HG02885 (cell line): ENCODE results near the gene IFT27.
"Not testable (repeated sequence)": the region's sequence is repeated elsewhere in the genome, so short reads cannot be mapped to it uniquely, and the experiment has no call there.

ENCODE experiments used
- ATAC-seq: cut with Tn5 transposase; IDR thresholded peaks from one replicate; pipeline ENCODE4 v1.9.1; 2021; ENCODE audit warnings: mild to moderate bottlenecking; ENCODE audit not compliant: unreplicated experiment, poor library complexity

IFT27 gene

DNA sequence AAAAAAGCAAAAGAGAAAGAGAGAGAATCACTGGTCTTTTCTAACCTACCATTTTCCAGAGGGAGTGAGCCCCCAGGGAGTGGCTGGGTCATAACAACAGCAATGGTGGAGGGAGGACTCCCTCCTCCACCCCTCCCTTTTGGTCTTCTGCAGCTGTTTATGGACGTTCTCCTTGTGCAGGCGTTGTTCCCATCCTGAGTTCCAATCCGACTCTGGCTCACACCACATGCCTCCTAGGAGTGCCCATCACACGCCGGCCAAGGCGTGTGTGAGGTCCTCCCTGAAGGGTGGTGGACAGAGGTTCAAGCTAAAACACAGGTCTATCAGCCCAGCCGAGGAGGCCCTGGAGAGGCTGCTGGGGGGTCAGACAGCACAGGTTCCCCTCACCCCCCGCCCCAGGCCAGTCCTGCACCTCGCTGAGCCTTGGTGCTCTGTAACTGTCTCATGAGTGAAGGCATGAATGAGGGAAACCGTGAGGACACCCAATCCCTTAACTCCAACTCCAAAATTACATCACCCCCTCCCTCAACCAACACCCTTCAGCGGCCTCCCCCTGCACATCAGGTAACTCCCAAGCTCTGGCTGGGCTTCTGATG, 29.4 kb downstream of the IFT27 start:
- ATAC-seq = no peak

DNA sequence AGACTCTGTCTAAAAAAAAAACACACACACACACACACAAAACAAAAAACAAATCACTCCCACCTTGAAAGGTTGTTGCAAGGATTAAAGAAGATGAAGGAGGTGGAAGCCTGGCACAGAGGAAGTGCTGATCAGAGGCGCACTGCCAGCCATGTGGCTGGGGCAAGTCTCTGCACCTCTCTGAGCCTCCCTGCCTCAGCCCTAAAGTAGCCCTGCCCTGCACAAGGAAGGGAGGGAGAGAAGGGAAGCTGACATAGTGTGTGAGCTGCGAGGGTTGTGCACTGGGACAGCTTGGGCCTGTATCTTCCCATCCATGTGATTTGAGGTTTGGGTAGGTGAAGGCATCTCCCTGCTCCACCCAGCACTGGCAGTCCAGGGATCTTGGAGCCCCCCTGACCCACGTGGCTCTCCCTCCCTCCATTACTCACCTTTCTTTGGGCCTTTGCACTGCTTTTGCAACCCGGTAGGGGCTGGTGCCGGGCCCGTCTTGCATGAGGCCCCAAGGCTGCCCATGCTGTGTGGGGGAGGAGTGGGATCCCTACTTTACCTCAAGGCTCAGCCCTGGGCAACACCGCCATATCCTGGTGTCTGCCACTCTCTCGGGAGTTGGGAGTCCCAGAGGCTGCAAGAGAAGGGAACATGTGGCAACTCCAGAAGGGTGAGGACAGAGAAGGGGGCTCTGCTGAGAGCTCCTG, 30.5 kb downstream of the IFT27 start:
- ATAC-seq = no peak

DNA sequence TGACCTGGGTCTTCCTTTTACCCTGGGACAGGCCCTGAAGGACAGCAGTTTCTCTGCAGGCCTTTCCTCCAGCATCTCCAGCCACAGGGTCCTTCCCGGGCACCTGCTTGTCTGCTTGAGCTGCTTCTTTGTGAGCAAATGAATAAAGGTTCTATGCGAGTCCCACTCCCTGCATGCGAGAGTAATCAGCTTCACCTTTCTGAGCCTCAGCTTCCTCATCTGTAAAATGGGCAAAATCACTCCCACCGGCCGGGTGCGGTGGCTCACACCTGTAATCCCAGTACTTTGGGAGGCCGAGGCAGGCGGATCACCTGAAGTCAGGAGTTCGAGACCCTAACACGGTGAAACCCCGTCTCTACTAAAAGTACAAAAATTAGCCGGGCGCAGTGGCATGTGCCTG, 31.1 kb downstream of the IFT27 start:
- no peak for ATAC-seq

DNA sequence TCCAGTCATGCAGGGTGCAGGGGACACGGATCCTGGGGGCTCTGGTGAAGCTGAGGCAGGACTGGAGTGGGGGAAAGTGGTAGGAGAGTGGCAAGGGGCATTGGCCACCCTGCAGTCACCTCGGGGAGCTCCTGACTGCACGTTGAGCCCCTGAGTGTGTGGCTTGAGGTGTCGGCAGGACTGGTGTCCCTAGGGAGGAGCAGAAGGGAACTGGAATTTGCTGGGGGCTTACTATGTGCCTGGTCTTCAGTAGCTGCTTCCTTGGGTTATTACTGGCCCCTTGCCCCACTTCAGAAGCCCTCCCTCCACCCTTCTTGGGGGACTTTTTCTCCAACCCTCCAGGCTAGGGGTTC, 31.5 kb downstream of the IFT27 start:
- ATAC-seq = no peak

DNA sequence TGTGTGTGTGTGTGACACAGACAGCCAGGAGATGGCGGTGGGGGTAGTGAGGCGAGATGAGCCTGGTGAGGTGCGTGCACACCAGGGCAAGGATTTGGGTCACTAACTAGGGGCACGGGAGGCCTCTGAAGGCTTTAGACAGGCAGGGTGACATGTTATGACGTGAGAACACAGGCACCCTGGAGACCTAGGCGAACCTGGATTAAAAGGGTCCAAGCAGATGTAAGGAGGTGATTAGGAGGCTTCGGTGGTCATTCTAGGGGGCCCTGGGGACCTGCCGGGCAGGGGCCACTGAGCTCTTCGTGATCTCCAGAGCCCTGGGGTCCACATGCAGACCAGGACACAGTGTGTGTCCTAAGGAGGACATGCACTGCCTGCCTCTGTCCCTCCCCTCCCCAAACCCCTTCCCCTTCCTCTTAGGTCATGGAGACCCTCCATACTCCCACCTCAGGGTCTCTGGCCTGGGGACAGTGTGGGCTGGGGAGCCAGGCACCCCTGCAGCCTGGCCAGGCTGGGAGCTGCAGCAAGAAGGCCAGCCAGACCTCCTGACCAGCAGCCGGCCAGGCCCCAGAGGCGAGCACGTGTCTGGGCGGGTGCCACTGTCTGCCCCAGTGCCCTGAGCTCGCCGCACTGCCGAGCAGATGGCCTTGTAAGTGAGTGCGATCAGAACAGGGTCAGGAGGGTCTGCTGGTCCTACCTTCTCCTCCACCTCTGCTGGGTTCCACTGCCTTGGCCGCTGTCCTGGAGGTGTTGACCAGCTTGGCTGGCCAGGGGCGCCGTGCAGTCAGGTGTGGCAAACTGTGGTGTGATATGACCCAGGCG, 32.1 kb downstream of the IFT27 start:
- ATAC-seq = no peak

DNA sequence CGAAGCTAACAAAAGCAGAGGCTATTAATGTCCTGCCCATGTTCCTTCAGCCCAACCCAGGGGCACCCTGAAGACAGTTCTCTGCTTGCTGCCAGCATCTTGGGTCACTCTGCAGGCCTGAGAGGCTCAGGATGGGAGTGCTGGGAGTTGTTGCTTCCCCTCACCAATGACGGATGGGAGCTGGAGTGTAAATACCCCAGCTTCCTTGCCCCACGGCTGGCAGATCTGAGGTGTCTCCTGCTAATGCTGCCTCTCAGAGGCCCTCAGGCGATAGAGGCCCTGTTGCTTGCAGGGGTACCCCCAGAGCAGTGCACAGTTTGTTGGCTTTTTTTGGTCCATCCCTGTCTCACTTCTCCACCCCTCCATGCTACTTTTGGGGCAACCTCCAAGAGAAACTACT, 32.9 kb downstream of the IFT27 start:
- no peak for ATAC-seq

DNA sequence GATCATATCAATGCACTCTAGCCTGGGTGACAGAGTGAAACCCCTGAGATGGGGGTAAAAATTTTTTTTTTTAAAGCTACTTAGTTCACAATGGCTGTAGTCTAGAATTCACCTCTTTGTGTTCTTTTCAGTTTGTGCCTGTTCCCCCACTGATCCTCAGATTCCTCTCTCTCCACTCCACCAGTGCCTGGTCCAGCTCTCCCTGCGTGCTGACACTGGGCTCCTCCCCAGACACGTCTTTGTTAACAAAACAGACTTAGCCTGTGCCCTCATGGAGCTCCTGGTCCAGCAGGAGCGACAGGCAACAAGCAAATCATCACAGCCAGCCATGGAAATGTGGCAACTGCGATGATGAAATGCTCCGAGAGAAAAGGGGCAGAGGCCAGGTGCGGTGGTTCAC, 34.0 kb downstream of the IFT27 start:
- ATAC-seq = no peak

DNA sequence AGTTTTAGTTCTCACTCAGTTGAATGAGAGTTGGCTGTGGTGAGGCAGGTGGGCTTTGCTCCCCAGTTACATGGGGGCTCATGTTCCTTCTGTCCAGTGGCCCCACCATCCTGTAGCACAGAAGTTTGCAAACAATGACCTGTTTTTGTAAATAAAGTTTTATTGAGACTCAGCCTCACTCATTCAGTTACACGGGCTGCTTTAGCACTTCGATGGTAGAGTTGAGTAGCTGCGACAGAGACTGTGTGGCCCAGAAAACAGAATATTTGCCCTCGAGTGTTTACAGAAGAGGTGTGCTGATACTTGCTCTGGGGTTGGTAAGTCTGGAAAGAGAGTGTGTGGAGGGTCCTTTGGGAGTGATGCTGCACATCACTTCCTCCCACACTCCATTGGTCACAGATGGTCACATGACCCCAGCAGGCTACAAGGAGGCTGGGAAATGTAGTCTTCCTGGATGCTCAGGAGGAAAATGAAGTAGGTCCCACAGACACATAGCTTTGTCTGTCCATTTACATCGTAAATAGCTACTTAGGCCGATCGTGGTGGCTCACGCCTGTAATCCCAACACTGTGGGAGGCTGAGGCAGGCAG, 34.6 kb downstream of the IFT27 start:
- no peak for ATAC-seq

DNA sequence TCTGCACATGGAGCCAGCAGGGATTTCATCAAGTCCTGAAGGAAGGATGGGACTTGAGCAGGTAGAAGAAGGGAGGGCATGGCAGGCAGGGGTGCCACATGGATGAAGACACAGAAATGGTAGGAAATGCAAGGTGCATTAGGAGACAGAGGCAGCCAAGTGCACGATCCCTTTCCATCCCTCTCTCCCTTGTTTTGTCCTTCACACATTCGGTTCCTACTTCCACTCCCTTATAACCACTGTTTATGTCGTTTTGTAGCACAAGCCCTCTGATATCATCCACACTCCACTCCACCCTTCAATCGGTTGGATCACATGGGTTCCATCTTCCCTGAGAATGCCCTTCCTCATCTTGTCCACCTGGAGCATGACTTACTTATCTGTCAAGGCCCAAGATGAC, 35.2 kb downstream of the IFT27 start:
- ATAC-seq = no peak

DNA sequence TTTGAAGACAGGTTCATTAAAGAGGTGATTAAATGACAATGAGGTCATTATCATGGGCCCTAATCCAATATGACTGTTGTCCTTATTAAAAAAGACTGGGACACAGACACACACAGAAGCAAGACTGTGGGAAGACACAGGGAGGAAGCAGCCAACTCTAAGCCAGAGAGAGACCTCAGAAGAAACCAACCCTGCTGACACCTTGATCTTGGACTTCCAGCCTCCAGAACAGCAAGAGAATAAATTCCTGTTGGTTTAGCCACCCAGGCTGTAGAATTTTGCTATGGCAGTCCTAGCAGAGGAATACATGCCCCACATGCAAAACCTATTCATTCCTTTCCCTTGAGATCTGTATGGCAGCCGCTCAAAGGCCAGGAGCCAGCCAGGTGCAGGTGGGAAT, 36.7 kb downstream of the IFT27 start:
- no peak for ATAC-seq

DNA sequence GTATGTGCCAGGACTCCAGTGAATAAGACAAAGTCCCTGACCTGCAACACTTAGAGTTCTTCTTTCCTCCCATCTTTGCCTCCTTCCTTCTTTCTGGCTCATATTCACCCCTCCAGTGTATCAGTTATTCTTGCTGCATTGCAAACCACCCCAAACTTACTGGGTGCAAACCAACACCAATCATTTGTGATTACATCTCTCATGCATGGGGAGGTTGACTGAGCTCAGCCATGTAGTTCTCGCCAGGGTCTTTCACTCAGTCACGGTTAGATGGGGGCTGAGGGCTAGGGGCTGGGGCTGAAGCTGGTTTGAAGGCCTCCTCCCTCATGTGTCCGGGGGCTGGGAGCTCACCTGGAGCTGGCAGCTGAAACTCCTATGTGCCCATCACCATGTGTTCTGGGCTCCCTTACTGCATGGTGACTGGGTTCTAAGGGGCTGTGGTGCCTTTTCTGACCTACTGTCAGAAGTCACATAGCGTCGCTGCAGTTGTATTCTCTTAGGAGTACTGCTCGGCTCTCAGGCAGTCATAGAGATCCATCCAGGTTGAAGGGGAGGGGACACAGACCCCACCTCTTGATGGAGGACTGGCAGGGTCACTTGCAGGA, 37.4 kb downstream of the IFT27 start:
- ATAC-seq = no peak

DNA sequence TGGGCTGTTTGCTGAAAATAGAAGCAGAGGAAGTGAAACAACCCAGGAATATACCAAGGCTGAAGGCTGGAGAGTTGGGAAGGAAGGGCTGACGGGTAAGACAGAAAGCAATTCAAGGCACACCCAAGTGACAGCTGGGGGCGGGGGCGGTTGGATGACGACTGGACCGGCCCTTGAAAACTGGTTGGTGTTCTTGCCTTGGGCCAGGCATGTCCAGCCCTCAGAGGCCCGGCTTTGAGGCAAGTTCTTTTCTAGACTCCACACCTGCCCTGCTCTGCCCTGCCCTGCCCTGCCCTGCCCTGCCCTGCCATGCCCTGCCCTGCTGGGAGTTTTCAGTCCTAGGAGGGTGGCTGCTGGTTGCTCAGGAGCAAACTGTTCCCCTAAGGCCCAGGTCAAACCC, 38.1 kb downstream of the IFT27 start:
- ATAC-seq = no peak

DNA sequence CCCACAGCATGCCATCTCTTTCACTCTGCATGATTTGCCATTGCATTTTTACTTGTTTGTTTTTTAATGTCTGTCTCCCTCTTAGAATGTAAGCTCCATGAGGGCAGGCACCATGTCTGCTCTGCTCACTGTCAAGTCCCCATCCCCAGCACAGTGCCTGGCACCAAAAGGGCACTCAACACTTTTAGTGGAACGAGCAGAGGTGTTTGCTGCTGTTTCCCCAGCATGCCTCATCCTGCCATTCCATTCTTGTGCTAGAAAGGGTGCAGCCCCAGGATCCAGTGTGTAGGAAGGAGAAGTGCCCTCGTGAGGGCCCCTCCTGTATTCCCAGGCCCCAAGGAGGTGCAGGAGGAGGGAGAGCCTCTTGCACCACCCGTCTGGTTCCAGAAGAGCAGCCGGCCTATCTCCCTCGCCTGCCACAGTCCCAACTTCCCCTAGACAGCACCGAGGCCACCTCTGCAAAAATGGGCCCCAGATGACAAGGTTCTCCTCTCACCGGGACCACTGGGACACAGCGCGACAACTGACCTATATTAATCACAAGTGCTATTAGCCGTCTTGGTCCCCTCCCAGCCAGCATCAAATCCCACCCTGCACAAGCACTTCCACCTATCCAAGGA, 39.1 kb downstream of the IFT27 start:
- ATAC-seq = no peak

DNA sequence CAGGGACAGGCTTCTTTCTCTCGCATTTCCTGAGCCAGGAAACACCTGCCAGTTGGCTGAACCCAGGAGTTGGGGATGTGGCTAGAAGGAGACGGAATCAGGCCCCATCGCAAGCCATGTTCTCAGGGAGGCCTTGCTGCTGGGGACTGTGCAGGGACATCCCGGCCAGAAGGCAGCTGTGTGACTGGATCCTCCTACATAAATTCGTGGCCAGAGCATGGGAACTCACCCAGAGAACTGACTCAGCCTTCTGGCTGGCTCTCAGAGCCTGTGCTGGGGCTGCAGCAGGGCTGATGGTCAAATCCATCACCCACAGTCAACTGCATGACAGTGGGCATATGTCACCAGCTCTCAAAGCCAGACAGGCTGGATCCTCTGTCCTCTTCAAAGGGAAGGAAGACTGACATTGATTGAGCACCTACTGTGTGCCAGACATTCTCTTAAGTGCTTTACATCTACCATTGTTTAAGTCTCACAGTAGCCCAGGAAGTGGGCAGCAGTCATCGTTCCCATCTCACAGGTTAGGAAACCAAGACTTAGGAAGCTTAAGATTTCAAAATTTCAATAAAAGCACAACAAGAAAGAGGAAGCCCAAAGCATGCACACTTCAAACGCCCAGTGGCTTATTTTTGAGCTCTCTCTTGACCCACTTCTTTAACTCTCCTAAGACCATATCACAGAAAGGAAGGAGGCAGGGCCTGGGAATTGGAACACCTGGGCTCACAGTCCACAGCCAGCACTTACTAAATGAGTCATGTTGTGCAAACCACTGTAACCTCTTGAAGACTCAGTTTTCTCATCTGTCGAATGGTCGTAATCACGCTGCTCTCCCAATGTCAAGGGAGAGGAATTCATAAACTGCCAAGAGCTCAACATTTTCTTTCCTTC, 41.5 kb downstream of the IFT27 start:
- no peak for ATAC-seq

DNA sequence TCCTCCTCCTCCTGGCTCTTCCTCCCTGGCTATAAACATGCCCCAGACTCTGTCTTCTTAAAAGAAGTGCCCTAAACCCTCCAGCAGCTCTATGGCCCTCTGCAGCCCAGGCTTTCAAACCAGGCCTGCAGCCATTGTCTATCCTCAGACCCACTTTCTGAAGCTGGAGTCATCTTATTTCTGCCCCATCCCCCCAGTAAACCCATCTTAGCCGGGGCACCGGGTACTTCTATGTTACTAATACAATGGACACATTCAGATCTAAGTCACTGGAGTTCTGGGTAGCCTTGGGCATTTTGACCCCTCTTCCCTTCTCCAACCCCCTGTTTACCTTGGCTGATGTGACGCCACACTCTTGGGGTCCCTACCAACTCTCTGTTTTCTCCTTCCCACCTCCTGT, 42.6 kb downstream of the IFT27 start:
- no peak for ATAC-seq

DNA sequence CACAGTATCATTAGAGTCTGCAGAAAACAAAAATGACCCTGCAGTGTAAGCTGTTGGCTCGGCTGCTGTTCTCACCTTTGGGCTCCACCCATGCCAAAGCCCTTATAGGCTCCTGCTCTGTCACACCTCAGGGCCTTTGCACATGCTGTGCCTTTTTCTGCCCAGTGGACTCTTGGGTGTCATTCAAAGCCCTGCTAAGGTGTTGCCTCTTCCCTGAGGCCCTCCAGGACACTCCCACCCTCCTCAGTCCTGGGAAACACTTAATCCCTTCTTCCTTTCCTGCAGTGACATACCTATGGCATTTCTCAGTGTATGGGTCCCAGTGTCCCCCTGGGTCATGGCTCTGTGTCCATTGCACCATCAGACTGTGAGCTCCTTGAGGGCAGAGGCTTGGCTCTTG, 43.3 kb downstream of the IFT27 start:
- no peak for ATAC-seq

DNA sequence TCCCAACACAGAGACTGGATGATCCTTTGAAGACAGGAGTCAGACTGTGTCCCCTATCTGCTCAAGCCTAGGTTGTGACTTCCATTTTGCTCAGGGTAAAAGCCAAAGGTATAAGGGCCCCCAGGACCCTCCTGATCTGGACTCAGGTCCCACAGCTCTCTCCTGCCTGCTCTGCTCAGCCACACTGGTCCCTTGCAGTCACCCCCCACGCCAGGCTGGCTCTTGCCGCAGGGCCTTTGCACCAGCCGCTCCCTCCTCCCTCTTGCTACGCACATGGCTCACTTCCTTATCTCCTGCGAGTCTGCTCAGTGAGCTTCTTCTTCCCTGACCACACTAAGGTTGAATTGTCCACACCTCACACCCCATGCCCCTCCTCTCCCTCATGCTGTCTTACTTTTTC, 44.0 kb downstream of the IFT27 start:
- ATAC-seq = no peak

DNA sequence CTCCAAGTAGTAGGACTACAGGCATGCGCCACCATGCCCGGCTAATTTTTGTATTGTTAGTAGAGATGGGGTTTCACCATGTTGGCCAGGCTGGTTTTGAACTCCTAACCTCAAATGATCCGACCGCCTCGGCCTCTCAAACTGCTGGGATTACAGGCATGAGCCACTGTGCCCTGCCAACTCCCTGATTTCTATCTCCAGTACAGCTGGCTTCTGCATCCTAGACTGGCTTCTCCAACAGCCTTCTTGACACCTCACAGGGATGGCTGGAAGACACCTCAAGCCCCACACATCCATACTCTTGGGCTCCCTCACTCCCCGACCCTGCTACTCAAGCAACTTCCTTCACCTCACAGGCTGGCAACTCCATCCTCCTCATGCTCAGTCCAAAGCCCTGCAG, 44.6 kb downstream of the IFT27 start:
- ATAC-seq = not testable (repeated sequence)

DNA sequence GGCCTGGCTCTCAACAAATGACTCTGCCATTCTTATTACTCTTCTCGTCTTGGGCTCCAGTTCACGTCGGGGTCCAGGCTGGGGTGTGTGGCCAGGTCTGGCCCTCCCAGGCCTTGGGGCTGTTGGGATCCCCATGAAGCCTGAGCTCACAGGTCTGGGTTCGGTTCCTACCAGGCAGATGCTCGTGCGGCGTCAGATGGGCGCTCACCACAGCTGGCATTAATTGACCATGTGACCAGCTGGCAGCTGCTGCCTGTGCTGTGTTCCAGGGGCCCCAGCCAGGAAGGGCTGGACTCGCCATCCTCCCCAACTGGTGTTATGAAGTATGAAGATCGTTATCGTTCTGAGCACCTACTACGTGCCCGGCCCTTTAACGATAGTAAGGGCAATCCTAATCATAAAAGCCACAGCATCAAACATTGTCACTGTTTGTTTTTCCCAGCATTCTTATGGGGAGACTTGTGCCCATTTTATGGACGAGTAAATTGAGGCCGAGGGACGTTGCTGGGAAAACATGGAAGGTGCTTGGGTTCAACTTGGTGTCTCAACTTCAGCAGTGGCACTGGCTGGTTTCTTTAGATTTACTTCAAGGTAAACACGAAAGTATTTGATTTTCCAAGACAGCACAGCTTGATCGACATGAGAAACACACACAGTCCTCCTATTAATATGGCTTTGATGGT, 45.6 kb downstream of the IFT27 start:
- ATAC-seq = no peak
